Mammary epithelial cell (primary cell): Measurements from ENCODE around the gene SDK1.

Experiments
- CTCF ChIP-seq, 2 donors: IDR thresholded peaks in 1 of 2; conservative IDR thresholded peaks in 1 of 2; 2 replicates each; pipeline ENCODE4 v1.5.1; 2011 to 2012; ENCODE audit warnings: inconsistent platforms in 2 of 2, low read length in 2 of 2, mild to moderate bottlenecking in 2 of 2, control low read depth in 1 of 2, low read depth in 1 of 2; ENCODE audit not compliant: insufficient read depth in 1 of 2; ENCODE audit errors: extremely low read depth in 1 of 2
- EZH2 ChIP-seq: IDR thresholded peaks from 2 replicates; pipeline ENCODE4 v1.6.1; 2012; ENCODE audit warnings: low read length, inconsistent platforms, borderline replicate concordance

GRCh38 chr7:3289996-3290395 lies 11.1 kb upstream of the SDK1 start:
- TF ChIP-seq CTCF (conservative IDR thresholded peaks at IDR 0.05 in 1 of 2, IDR thresholded peaks at IDR 0.05 in 1 of 2; ENCODE audit: extremely low read depth in 1 of 2, insufficient read depth in 1 of 2, low read depth in 1 of 2, low read length in 2 of 2) (no peak), EZH2 (no peak)
